HG03175 (cell line): ENCODE results near the gene SENP3.
"Not testable (repeated sequence)": the region's sequence is repeated elsewhere in the genome, so short reads cannot be mapped to it uniquely, and the experiment has no call there.

Source experiments
- ATAC-seq: cut with Tn5 transposase; IDR thresholded peaks from one replicate; pipeline ENCODE4 v1.9.1; 2021; ENCODE audit warnings: mild to moderate bottlenecking, moderate library complexity; ENCODE audit not compliant: unreplicated experiment

SENP3 gene

DNA sequence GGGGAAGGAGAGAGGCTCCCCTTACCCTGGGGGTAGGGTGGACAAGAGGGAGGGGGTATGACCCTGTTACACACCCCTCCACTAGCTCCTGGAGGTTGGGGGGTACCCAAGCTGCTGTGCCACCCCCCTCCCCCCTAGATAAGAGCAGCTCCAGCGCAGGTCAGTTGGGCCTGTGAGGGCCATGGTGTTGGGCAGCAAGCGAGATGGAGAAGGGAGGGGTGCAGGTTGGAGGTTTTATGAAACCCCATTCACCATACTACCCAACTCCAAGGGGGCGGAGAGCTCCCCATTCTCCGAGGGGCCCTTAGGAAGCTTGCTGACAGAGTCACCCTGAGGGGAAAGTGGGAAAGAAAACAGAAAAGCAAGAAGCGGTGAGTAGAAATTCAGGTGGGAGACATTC, 29.9 kb downstream of the SENP3 start:
- ATAC-seq: no peak

DNA sequence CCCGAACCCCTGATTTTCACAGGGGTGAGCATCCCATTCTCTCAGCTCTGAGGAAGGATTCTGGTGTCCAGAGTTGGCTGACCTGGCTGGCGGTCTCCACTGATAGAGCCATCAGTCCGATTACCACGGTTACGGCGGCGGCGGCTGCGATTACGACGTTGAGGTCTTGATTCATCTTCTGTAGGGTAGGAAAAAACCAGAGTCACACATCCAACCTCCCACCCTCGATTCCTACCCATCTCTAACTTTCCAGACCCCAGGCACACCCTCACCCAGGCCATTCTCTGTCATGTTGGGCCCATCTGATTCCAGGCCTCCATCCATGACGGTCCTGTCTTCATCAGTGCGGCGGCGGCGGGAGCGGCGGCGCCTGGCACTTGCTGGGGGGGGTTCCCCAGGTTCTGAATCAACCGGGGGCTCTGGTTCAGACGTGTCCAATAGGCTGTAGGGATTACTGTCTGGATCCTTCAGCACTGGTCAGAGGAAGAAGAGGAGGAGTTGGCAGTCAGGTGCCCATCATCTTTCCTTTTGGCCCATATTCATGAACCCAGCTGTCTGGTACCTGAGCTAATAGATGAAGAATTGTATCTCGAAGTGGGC, 30.8 kb downstream of the SENP3 start:
- ATAC-seq: no peak

DNA sequence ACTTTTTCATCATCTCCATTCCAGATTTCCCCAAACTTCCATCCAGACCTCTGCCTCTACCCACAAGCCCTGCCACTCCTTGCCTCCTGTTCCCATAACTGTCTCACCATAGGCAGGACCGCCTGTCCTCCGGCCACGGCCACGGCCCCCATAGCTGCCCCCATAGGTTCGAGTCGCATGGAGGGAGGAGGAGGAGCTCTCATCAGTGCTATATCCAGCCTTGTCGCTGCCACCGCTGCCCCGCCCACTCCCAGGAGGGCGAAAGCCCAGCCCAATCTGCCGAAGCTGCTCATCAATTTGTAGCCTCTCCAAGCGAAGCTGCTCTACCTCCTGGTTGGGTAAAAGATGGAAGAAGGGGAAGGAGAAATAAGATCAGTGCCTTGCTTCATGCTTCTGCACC, 31.6 kb downstream of the SENP3 start:
- no peak for ATAC-seq

DNA sequence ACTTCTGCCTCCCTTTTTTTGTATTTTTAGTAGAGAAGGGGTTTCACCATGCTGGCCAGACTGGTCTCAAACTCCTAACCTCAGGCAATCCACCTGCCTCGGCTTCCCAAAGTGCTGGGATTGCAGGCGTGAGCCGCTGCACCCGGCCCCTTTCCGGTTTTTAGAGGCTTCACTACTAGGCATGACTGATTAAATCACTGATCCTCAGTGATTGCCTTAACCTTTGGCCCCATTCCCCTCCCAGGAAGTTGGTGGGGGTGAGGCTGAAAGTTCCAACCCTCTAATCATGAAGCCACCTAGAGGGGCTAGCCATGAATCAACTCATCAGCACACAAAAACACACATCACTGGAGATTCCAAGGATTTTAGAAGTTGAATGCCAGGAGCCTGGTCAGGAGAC, 35.8 kb downstream of the SENP3 start:
- not testable (repeated sequence) for ATAC-seq

DNA sequence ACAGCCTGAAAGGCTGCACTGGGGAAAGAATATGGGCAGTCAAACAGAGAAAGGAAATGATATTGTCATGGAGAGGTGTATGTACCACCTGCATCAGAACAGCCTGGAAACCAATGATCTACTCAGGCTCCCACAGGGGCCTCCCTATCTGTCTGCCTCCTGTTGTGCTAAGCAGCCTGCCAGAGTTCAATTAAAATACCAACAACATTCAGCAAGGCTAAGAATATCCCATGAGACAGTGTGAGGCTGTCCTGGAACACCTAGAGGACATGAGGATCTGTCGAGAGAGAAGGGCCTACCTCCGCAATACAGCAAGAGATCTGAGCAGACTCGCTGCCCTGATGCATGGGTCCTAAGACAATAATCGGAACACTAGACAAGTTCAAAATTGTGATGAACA, 44.6 kb downstream of the SENP3 start:
- ATAC-seq: no peak

DNA sequence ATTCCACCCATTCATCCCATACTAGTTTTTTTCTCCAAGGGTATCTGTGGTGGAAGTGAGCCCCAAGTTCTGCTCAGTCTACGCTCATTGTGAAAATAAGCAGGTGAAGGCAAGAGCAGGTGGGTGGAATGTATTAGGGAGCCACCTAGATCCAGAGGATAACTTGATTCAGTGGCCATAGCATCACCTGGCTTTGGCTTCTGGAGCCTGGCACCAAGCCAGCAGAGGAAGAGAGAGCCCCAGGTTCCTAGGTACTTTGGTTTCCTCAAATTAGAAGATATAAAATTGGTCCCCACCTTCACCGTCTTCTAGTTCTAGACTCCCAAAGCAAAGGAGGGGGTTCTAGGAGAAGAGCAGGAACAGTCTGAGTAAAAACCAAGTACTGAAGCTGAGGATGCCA, 48.9 kb downstream of the SENP3 start:
- no peak for ATAC-seq

DNA sequence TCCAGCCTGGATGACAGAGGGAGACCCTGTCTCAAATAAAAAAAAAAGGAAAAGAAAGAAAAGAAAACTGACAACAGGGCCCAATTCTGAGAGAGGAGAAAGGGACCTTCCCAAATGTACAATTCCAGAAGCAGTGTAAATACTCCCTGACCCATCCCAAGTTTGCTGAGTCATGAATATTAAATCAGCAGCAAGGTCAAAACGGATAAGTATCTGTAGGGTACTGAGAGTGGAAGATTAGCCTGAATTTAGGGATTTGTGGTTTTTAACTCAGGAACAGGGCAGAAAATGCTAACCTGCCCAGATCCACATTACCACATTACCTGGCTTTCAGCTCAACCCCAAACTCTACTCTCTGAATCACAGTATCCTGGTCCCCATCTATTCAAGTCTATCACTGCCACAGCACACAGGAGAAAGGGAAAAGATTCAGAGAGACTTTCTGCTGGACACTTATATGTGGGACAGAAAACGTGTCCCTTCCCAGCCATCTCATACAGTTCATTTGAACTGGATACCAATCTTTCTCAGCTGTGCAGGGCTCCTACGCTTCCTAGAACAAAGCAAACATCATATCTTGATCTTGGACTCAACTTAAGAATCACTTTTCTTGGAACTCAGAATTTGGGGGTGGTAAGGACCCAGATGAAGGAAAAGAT, 50.0 kb downstream of the SENP3 start:
- no peak for ATAC-seq

DNA sequence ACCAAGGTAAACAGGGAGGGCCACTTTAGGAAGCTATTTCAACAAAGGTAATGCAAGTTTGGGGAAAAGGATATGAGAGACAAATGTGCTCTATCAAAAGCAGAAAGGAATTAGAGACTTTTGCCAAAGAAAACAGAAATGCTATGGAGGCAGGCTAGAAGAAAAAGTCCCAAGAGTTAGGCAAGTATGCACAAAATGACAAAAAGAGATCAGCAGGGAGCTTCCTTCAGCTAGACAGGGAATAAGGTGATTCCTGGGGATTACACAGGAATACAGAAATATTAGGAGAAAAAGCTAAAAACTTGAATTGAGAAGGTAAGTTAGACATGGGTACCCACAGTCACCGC, 50.5 kb downstream of the SENP3 start:
- no peak for ATAC-seq

DNA sequence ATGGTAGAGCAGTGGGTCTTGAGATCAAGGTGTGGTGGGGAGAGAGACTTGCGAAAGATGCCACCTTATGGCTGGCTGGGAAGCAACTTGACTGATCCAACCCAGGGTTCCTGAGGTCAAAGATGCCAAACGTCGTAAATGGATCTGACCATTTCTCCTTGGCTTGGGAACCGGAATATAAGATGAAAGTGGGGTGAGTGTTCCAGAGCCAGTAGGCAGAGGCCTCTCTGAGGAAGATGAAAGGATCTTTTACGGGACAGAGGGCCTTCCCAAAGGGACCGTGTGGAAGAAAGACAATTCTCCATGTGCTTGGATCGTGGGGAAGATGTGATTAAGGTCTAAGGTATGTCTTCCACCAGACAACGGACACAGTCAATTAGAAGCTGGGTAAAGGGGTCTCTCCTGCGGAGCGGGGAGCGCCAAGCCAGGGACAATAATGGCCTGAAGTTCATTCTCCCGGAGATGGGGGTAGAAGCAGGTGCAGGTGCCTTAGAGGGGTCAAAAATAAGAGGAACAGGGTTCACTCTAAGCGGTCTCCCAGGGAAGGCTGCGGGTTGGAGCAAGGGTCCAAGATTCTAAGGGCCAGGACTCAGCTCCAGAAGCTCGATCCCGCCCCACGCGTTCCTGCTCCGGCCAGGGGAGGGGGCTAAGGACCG, 52.2 kb downstream of the SENP3 start:
- no peak for ATAC-seq

DNA sequence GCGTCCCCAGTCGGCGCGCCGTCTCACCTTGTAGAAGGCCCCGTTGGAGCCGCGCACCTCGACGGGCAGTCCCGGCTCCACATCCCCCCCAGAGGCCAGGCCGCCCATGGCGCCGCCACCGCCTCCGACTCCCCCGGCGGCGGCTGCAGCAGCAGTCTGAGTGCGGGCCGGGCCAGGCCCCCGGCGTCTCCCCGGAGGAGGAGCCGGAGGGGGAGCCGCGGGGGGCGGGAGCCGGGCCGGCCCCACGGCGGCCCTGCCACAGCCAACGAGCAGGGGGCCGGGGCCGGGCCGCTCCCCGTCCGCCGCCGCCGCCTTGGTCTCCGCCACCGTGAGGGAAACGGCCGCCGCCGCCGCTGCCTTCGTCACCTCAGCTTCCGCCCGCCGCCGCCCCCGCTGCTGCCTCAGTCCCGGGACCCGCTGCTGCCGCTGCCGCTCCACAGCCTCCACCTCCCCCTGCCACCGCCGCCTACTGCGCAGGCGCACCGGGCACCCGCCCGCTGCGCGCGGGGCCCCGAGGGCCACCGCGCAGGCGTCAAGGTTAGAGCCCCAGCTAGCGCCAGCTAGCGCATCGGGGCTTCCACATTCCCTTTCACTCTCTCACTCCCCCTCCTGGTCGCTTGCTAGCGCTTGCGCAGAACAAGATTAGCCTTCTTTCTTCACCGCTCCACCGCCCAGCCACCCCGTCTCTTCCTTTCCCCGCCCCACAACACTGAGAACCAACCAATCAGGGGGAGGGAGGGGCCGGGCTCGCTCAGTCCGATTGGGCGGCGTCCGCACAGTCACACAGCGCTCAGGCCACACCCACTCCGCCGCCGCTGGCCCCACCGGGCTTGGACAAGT, 52.9 kb downstream of the SENP3 start, which contains the start of gene FXR2:
Gene FXR2 (minus strand): TSS at position 473 of the 840 bp plus-strand sequence. CDS start 365 bp downstream, at position 108.
- ATAC-seq: peak; percentile 91

DNA sequence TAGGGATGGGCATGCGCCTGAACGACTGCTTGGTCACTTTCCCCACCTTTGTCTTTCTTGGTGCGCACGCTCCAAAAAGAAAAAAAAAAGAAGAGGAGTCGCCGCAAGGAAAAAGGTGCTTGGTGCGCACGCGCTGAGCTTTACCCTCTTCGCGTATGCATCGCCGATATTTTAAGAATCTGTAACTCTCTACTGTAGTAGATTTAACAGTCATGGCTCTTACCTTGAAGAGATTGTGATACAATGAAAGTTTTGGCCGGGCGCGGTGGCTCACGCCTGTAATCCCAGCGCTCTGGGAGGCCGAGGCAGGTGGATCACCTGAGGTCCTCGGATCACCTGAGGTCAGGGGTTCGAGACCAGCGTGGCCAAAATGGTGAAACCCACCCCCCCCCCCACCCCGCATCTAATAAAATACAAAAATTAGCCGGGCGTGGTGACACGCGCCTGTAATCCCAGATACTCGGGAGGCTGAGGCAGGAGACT, 53.6 kb downstream of the SENP3 start:
- no peak for ATAC-seq

DNA sequence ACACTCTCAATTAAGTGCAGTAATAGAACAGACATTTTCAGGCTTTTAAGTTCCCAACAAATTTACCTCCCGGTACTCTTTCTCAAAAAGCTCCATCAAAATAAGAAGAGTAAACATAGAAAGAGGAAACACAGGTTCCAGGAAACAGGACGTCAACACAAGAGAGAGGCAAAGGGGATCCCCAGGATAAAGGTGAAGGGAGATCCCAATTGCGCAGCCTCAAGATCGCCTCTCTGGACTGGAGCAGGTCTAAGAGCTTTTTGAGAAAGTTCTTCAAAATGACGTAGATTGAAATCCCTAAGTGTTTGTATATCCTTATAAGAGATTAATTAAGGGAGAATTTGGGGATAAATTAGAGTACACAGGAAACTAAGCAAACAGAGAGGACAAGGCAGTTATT, 56.9 kb downstream of the SENP3 start:
- ATAC-seq: no peak

DNA sequence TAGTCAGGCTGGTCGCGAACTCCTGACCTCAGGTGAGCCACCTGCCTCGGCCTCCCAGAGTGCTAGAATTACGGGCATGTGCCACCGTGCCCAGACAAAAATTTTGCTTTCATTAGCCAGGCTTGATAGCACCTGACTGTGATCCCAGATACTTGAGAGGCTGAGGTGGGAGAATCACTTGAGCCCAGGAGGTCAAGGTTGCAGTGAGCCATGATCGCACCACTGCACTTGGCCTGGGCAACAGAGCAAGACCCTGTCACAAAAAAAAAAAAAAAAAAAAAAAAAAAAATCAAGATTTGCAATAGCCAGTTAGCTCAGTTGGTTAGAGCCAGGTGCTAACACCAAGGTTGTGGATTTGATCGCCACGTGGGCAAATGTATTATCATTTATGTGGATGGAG, 59.1 kb downstream of the SENP3 start:
- ATAC-seq: no peak
